Measurements from ENCODE around the gene BAIAP2. TPM values are rescaled to one million over a fixed set of nuclear protein-coding genes. Genes with fewer than 3 reads are reported as not detected.

BAIAP2 gene
- total RNA-seq, 1 experiment from 2014 or later = 67.0 TPM

DNA sequence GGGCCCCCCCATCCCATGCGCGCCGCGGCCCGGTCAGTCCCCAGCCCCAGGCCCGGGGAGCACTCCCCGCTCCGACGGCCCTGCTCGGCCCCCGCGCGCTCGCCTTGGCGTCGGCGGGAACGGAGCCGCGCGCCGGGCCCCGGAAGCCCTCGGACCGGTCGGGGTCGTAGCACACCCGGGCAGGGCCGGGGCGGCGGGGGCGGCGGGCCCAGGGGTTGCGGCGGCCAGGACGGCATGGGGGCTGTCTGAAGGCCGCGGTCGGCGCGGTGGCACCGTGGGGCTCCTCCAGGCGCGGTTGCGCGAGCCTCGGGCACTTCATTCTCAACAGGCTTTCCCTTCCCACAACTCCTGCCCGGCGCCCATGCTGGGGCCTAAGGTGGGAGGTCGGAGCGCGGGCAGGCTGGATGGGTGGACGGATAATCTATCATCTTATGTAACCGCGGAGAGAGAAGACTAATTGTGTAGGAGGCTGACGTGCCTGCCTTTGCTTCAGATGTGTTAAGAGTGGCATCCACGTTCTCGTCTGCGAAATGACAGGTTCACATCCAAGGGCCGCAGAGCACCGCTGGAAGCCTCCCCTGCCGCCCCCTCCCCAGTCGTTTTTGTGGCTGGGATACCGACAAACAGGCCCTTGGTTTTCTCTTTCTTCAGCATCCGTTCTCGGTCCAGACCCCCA, 708 bp downstream of the BAIAP2 start:
- H3K27me3 Mint-ChIP-seq (ENCODE audit: insufficient read depth, unreplicated experiment) = no peaks in the 10 kb centered on the region
- TSS peak; percentile 64 for BruUV-seq (replicated peaks)
- no peaks in the 10 kb centered on the region for H3K9me3 Mint-ChIP-seq (ENCODE audit: unreplicated experiment)
- intact Hi-C loops (cut with micrococcal nuclease) = loop anchor here (1.0 to 2.0 kb wide), 2 partner anchors 15 to 60 kb away; no protein-coding TSS in a partner anchor
- peaks cover 33% of the 10 kb centered on the region for H3K36me3 Mint-ChIP-seq (ENCODE audit: insufficient read depth, unreplicated experiment)
- DNase-seq (ENCODE audit: unreplicated experiment) = peak; percentile 34
- peak overlapping the region; percentile 81 for H3K4me3 Mint-ChIP-seq (ENCODE audit: unreplicated experiment)
- POLR2A ChIA-PET = interaction anchor here (0.8 to 8.2 kb wide), 10 partner anchors 9 to 203 kb away, joined by 3 to 60 read pairs (median 6); partner anchors contain the start of genes NDUFAF8 and TEPSIN
- H3K27ac Mint-ChIP-seq (ENCODE audit: low read depth, unreplicated experiment) = peak overlapping the region; percentile 79
- TF ChIP-seq, protein P1, sequence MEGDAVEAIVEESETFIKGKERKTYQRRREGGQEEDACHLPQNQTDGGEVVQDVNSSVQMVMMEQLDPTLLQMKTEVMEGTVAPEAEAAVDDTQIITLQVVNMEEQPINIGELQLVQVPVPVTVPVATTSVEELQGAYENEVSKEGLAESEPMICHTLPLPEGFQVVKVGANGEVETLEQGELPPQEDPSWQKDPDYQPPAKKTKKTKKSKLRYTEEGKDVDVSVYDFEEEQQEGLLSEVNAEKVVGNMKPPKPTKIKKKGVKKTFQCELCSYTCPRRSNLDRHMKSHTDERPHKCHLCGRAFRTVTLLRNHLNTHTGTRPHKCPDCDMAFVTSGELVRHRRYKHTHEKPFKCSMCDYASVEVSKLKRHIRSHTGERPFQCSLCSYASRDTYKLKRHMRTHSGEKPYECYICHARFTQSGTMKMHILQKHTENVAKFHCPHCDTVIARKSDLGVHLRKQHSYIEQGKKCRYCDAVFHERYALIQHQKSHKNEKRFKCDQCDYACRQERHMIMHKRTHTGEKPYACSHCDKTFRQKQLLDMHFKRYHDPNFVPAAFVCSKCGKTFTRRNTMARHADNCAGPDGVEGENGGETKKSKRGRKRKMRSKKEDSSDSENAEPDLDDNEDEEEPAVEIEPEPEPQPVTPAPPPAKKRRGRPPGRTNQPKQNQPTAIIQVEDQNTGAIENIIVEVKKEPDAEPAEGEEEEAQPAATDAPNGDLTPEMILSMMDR (IDR thresholded peaks at IDR 0.05; ENCODE audit: unreplicated experiment) = no peak
- CTCF ChIA-PET = interaction anchor here (0.7 to 2.1 kb wide), 3 partner anchors 13 to 63 kb away, joined by 3 to 20 read pairs (median 3); no protein-coding TSS in a partner anchor
- H3K4me1 Mint-ChIP-seq (ENCODE audit: insufficient read depth, unreplicated experiment) = peaks cover 43% of the 10 kb centered on the region

DNA sequence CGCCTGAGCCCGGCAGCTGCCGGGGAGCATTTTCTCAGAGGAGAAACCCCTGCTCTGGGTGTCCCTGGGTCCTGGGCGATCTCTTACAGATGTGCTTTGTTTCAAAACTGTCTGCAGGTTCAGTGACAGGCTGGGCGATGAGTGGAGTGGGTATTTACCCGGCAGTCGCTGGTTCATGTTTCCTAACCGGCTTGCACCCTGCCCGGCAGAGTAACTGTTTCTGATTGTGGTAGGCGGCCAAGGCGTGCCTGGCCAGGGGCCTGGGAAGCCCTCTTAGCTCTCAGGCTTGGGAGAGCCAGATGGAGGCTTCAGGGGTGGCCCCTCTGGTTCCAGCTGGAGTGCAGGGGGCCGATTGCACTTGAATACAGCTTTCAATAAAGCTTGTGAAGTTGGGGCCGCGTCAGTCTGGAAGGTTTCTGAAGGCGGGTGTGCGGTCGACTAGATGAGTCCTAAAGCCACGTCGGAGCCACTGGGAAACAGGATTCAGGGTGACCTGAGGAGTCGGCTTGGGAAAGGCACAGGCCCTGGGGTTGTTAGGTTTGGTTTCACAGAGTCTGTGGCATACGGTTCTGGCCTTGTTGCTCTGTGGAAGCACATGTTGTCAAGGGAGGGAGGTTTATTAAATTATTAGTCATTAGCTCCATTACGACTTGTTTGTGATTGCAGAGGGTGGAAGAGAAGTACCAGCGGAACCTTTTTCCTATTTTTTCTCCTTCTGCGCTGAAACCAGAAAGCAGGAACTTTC, 1.4 kb downstream of the BAIAP2 start:
- peaks cover 31% of the 10 kb centered on the region for H3K36me3 Mint-ChIP-seq (ENCODE audit: insufficient read depth, unreplicated experiment)
- POLR2A ChIA-PET = interaction anchor here (0.6 to 8.2 kb wide), 16 partner anchors 8 to 202 kb away, joined by 3 to 60 read pairs (median 6); partner anchors contain the start of genes CEP131, NDUFAF8 and TEPSIN

DNA sequence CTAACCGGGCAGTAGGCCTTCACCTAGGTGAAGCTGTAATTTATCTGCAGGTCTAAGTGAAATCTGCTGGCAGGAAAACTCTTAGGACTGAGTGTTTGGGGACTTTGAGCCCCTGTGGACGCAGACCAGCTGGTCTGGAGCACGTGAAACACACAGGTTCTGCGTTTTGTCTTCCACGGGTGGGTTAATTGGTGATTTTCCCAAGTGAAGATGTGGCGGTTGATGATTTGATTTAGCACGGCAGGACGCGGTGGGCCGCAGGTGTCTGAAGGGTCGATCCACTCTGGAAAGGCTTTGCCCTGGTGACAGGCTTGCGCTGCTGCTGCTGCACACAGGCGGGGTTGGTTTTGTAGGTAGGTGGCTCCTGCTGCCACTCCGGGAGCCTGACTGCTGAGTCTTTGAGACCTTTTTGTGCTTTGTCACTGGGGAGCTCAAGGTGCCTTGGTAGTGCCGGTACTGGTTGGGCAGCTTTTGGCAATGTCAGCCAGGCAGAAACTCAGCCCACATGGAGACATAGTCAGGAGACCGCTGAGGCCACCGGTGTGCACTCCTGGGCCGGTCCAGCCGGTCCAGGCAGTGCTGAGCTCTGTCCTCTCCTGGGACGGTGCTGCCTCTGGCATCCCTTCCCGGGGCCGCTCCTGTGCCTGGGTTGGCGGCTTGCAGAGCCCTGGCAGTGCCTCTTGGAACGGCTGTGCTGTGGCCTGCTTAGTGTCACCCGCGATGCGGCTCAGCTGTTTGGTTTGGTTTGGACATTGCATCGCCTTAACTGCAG, 2.3 kb downstream of the BAIAP2 start:
- DNase-seq (ENCODE audit: unreplicated experiment) = no peak
- Mint-ChIP-seq H3K27me3 (ENCODE audit: insufficient read depth, unreplicated experiment) (no peaks in the 10 kb centered on the region), H3K4me1 (ENCODE audit: insufficient read depth, unreplicated experiment) (peaks cover 51% of the 10 kb centered on the region), H3K9me3 (ENCODE audit: unreplicated experiment) (no peaks in the 10 kb centered on the region), H3K4me3 (ENCODE audit: unreplicated experiment) (peak overlapping the region; percentile 81), H3K36me3 (ENCODE audit: insufficient read depth, unreplicated experiment) (peaks cover 31% of the 10 kb centered on the region), H3K27ac (ENCODE audit: low read depth, unreplicated experiment) (peak overlapping the region; percentile 79)
- POLR2A ChIA-PET = interaction anchor here (0.9 to 8.2 kb wide), 16 partner anchors 8 to 202 kb away, joined by 3 to 60 read pairs (median 6); partner anchors contain the start of genes CEP131, NDUFAF8 and TEPSIN
- intact Hi-C loops (cut with micrococcal nuclease) = loop anchor here (2.0 kb wide), 1 partner anchor 14 kb away; no protein-coding TSS in a partner anchor
- CTCF ChIA-PET = interaction anchor here (0.6 to 2.1 kb wide), 10 partner anchors 12 to 183 kb away, joined by 3 to 20 read pairs (median 4); no protein-coding TSS in a partner anchor
- no TSS peak for BruUV-seq (replicated peaks)
- TF ChIP-seq, protein P1 (IDR thresholded peaks at IDR 0.05; ENCODE audit: unreplicated experiment) = no peak

More for the DNA sequence above, 1.4 kb downstream of the BAIAP2 start:
- TF ChIP-seq, protein P1 (IDR thresholded peaks at IDR 0.05; ENCODE audit: unreplicated experiment) = no peak
- Mint-ChIP-seq H3K27me3 (ENCODE audit: insufficient read depth, unreplicated experiment) (no peaks in the 10 kb centered on the region), H3K9me3 (ENCODE audit: unreplicated experiment) (no peaks in the 10 kb centered on the region), H3K4me1 (ENCODE audit: insufficient read depth, unreplicated experiment) (peaks cover 50% of the 10 kb centered on the region), H3K27ac (ENCODE audit: low read depth, unreplicated experiment) (peak overlapping the region; percentile 79), H3K4me3 (ENCODE audit: unreplicated experiment) (peak overlapping the region; percentile 81)
- peak; percentile 26 for DNase-seq (ENCODE audit: unreplicated experiment)
- CTCF ChIA-PET = interaction anchor here (0.7 to 2.1 kb wide), 5 partner anchors 14 to 66 kb away, joined by 3 to 20 read pairs (median 5); no protein-coding TSS in a partner anchor
- BruUV-seq (replicated peaks) = no TSS peak
- intact Hi-C loops (cut with micrococcal nuclease) = loop anchor here (2.0 kb wide), 1 partner anchor 14 kb away; no protein-coding TSS in a partner anchor

Measured in MCF 10A (cell line).